Activated T-helper 17 cell treated with anti-CD3 and anti-CD28 coated beads, Interleukin-2, amount 50 U/mL, for 72 hours (primary cell): ENCODE measurements around the gene ZBTB25. TPM values are rescaled to one million over a fixed set of nuclear protein-coding genes. Genes with fewer than 3 reads are reported as not detected.

Source experiments
- ATAC-seq: fragments of 150-1000 bp; cut with Tn5 transposase; replicated peaks from 2 replicates; pipeline ENCODE4 v1.10.0; 2021; ENCODE audit warnings: mild to moderate bottlenecking, moderate library complexity
- H3K27ac Mint-ChIP-seq: one replicate; pipeline ENCODE4 v1.8.0; 2022; ENCODE audit warnings: mixed read lengths
- H3K27me3 Mint-ChIP-seq: one replicate; pipeline ENCODE4 v1.8.0; 2022; ENCODE audit warnings: mixed read lengths
- H3K36me3 Mint-ChIP-seq: one replicate; pipeline ENCODE4 v1.8.0; 2022; ENCODE audit warnings: low read depth, mild to moderate bottlenecking, mixed read lengths
- H3K4me1 Mint-ChIP-seq: one replicate; pipeline ENCODE4 v1.8.0; 2022; ENCODE audit warnings: mixed read lengths
- H3K4me3 Mint-ChIP-seq: one replicate; pipeline ENCODE4 v1.8.0; 2022; ENCODE audit warnings: mild to moderate bottlenecking, mixed read lengths
- H3K9me3 Mint-ChIP-seq: one replicate; pipeline ENCODE4 v1.8.0; 2022; ENCODE audit warnings: mixed read lengths
- total RNA-seq, 2 donors: library from RNA; stranded (reverse); gene quantifications; one replicate each; pipeline ENCODE4 v1.2.3, GENCODE V29; 2022

The ZBTB25 gene
- total RNA-seq, 2 donors from 2014 or later: 29.7 to 88.5 TPM

DNA sequence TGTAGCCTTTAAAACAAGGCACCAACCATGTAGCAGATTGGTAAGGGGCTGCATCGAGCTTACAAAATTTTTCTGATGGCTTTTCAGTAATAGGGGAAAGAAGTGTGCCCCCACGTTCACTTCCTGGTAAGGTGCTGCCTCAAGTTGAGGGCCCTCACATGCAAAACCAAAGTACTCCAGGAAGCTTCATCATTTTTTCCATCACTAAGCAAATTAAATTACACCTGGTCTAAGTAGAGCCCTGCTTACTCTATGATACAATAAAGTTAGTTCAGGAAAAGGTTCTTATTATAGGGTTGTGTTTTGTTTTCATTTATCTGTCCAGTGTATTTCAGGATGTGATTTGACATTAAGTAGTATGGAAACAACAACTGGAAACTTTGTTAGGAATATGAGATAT, 53.4 kb downstream of the ZBTB25 start:
- ATAC-seq: peak; percentile 33
- H3K27ac Mint-ChIP-seq: peak overlapping the region; percentile 75
- peaks cover 84% of the 10 kb centered on the region for H3K36me3 Mint-ChIP-seq
- H3K27me3 Mint-ChIP-seq: no peaks in the 10 kb centered on the region
- peaks cover 7% of the 10 kb centered on the region for H3K4me1 Mint-ChIP-seq
- no peak overlapping the region for H3K4me3 Mint-ChIP-seq
- no peaks in the 10 kb centered on the region for H3K9me3 Mint-ChIP-seq

DNA sequence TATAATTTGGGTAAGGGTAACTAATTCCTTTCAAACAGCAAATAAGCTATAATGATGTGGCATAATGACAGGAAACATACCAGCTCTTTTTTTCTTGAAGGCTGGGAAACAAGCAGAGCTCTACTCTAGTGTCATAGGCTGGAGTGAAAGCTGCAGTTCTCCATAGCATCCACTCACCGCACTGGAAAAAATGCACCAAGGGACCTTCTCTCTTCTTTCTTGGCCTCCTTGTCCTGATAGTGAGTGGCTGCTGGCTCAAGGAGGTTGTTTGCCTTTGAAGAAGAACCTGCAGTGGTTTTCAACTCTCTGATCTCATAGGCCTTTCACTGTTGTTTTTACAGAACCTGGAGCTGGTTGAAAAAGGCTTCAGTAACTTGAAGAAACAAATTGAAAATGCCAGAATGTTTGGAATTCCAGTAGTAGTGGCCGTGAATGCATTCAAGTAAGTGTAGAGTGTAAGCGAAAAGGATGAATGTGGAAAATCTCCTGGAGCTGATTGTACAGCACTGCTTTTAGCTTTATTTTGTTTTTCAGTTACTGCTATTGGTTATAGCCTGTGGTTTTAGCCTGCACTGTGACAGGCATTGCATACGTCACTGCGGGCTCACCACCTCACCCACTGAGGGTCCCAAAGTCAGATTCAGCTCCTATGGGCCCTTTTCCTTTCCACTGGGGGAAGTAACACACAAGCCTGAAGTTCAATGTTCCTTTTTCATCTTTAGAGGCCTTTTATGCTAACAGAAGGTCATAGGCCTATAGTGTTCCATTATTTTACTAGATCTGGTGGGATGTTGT, 55.6 kb downstream of the ZBTB25 start:
- Mint-ChIP-seq H3K27me3 (no peaks in the 10 kb centered on the region), H3K4me3 (no peak overlapping the region), H3K4me1 (peaks cover 23% of the 10 kb centered on the region), H3K27ac (peak overlapping the region; percentile 50), H3K9me3 (no peaks in the 10 kb centered on the region), H3K36me3 (peaks cover 84% of the 10 kb centered on the region)
- no peak for ATAC-seq

DNA sequence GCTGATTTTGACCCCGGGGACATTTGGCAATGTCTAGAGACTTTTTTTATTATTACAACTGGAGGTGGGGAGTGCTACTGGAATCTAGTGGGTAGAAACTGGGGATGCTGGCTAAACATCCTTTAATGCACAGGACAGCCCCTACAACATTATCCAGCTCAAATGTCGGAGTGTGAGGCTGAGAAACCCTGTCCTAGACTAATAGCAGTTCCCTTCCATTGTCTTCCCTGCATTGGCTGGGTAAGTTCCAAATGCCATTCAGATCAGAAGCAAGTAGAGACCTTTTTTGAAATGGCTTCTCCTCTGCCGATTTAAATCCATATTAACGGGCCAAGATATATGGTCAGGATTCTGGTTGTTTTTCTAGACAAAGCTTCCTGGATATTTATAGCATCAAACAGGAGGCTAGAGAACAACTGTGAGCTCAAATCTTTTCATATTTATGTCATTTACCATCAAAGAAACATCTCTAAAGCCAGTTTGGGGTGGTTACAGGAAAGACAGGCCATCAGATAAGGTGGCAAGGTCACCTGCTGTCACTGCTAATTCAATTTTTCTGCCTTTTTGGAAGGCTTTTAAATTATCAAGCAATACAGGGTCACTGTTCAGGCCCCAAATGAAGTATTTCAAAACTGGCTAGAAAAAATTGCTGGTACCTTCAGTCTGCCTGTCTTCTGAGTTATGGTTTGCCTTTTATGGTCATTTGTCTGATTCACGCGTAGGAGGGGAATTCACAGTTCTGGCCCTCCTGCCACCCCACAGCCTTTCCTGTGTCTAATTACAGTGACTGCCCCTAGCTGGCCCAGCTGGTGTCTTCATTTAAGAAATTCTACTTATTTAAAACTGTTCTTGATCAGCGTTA, 58.4 kb downstream of the ZBTB25 start:
- Mint-ChIP-seq H3K27me3 (no peaks in the 10 kb centered on the region), H3K4me1 (peaks cover 19% of the 10 kb centered on the region), H3K27ac (peak overlapping the region; percentile 92), H3K36me3 (peaks cover 86% of the 10 kb centered on the region), H3K4me3 (peak overlapping the region; percentile 74), H3K9me3 (no peaks in the 10 kb centered on the region)
- ATAC-seq: peak; percentile 99

GRCh38 chr14:64444140-64444539, 59.5 kb downstream of the ZBTB25 start:
- H3K4me3 Mint-ChIP-seq: no peak overlapping the region
- H3K36me3 Mint-ChIP-seq: peaks cover 86% of the 10 kb centered on the region
- no peaks in the 10 kb centered on the region for H3K27me3 Mint-ChIP-seq
- no peaks in the 10 kb centered on the region for H3K9me3 Mint-ChIP-seq
- H3K27ac Mint-ChIP-seq: peak overlapping the region; percentile 92
- no peak for ATAC-seq
- peaks cover 21% of the 10 kb centered on the region for H3K4me1 Mint-ChIP-seq

GRCh38 chr14:64442300-64442988, 61.2 kb downstream of the ZBTB25 start:
- H3K27ac Mint-ChIP-seq: no peak overlapping the region
- H3K4me3 Mint-ChIP-seq: no peak overlapping the region
- H3K4me1 Mint-ChIP-seq: peaks cover 32% of the 10 kb centered on the region
- peaks cover 86% of the 10 kb centered on the region for H3K36me3 Mint-ChIP-seq
- H3K27me3 Mint-ChIP-seq: no peaks in the 10 kb centered on the region
- no peaks in the 10 kb centered on the region for H3K9me3 Mint-ChIP-seq
- ATAC-seq: no peak

DNA sequence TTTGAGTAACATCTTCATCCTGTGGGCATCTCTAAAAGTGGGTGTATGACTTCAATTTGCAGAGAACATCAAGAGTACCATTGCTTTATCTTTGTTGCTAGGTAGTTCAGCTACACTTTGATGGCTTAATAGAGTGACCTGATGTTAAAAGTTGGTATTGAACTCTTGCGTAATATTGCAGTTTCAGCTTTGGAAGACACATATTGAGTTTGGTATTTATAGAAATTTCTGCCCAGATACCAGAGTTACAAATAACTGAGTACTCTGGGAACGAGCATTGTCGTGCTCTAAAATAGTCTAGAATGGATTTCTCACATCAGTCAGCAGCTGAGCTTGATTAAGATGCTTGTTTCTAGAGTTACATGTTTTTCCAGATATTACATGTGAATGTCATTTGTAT, 63.1 kb downstream of the ZBTB25 start:
- no peaks in the 10 kb centered on the region for H3K9me3 Mint-ChIP-seq
- peaks cover 32% of the 10 kb centered on the region for H3K4me1 Mint-ChIP-seq
- H3K27me3 Mint-ChIP-seq: no peaks in the 10 kb centered on the region
- no peak for ATAC-seq
- H3K36me3 Mint-ChIP-seq: peaks cover 100% of the 10 kb centered on the region
- no peak overlapping the region for H3K27ac Mint-ChIP-seq
- H3K4me3 Mint-ChIP-seq: no peak overlapping the region

DNA sequence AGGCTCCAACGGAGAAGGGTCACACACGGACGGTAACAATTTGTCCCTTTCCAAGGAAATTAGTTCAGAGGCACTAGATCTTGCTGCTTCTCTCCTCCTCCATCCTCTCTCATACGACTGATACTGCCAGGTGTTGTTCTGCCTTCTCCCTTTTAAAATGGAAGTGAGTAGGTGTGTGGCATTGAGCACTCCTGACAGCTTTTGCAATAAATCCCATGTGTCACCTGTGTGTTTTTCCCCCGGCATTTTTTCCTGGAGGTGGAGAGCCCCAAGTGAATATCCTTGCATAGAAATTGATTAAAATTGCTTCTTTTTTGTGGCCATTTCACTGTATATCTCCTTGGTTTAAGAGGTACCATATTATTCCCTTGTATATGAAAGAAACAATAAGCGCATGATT, 64.5 kb downstream of the ZBTB25 start:
- Mint-ChIP-seq H3K4me1 (peaks cover 18% of the 10 kb centered on the region), H3K9me3 (no peaks in the 10 kb centered on the region), H3K27me3 (no peaks in the 10 kb centered on the region), H3K4me3 (no peak overlapping the region), H3K27ac (peak overlapping the region; percentile 76), H3K36me3 (peaks cover 100% of the 10 kb centered on the region)
- ATAC-seq: no peak

GRCh38 chr14:64438181-64438841, 65.3 kb downstream of the ZBTB25 start:
- no peaks in the 10 kb centered on the region for H3K27me3 Mint-ChIP-seq
- peak; percentile 75 for ATAC-seq
- H3K27ac Mint-ChIP-seq: peak overlapping the region; percentile 76
- peaks cover 100% of the 10 kb centered on the region for H3K36me3 Mint-ChIP-seq
- H3K4me3 Mint-ChIP-seq: no peak overlapping the region
- H3K4me1 Mint-ChIP-seq: peaks cover 13% of the 10 kb centered on the region
- H3K9me3 Mint-ChIP-seq: no peaks in the 10 kb centered on the region

- no peak overlapping the region for H3K4me3 Mint-ChIP-seq
- no peak overlapping the region for H3K27ac Mint-ChIP-seq
- no peaks in the 10 kb centered on the region for H3K9me3 Mint-ChIP-seq
- peaks cover 100% of the 10 kb centered on the region for H3K36me3 Mint-ChIP-seq
- H3K27me3 Mint-ChIP-seq: no peaks in the 10 kb centered on the region
- no peak for ATAC-seq
- H3K4me1 Mint-ChIP-seq: peaks cover 13% of the 10 kb centered on the region
These were observed 69.1 kb downstream of the ZBTB25 start for GRCh38 chr14:64434528-64434927.

DNA sequence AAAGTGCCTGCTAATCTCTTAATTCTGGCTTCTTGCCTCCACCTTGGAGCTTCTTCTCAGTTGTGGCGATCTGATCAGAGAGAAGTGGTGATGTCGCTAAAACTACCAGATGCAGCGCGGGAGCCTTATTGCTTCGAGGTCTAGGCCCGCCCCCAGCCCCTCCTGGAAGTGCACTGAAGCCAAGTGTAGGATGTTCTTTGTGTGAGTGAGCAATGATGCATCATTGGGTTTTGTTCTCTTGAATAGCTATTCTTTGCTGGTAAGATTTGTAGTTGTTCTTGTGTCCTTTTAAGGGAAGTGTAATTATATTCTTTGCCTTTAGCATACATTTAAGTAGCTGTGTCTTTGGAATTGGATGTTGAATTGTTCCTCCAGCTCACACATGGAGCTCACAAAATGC, 79.7 kb downstream of the ZBTB25 start:
- H3K4me1 Mint-ChIP-seq: peaks cover 10% of the 10 kb centered on the region
- H3K36me3 Mint-ChIP-seq: peaks cover 98% of the 10 kb centered on the region
- peak overlapping the region; percentile 61 for H3K4me3 Mint-ChIP-seq
- H3K27ac Mint-ChIP-seq: peak overlapping the region; percentile 87
- no peaks in the 10 kb centered on the region for H3K9me3 Mint-ChIP-seq
- peak; percentile 23 for ATAC-seq
- no peaks in the 10 kb centered on the region for H3K27me3 Mint-ChIP-seq

DNA sequence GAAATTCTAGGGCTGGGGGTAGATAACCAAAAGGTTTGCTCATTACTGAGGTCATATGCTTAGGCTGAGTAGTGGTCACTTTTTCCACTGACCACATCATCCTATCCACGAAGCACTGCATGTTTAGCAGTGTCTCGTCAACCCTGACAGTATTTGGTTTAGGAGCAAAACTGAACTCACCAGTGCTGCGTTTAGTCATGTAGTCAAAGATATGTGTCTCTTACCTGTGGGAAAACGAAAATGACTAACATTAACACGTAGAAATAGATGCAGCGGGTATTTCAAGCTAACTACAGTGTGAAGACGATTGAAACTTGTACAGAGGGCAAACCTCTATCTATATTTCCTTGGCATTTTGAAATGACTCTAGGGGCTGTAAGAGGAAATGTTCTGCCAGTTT, 80.9 kb downstream of the ZBTB25 start:
- H3K27ac Mint-ChIP-seq: peak overlapping the region; percentile 82

GRCh38 chr14:64422005-64422404, 81.6 kb downstream of the ZBTB25 start:
- Mint-ChIP-seq H3K4me3 (peak overlapping the region; percentile 42), H3K27ac (peak overlapping the region; percentile 82), H3K27me3 (no peaks in the 10 kb centered on the region), H3K9me3 (no peaks in the 10 kb centered on the region), H3K4me1 (peaks cover 10% of the 10 kb centered on the region), H3K36me3 (peaks cover 98% of the 10 kb centered on the region)
- no peak for ATAC-seq

More for the DNA sequence above, 80.9 kb downstream of the ZBTB25 start:
- no peaks in the 10 kb centered on the region for H3K9me3 Mint-ChIP-seq
- ATAC-seq: peak; percentile 88
- peak overlapping the region; percentile 42 for H3K4me3 Mint-ChIP-seq
- no peaks in the 10 kb centered on the region for H3K27me3 Mint-ChIP-seq
- peaks cover 98% of the 10 kb centered on the region for H3K36me3 Mint-ChIP-seq
- peaks cover 10% of the 10 kb centered on the region for H3K4me1 Mint-ChIP-seq

- Mint-ChIP-seq H3K36me3 (peaks cover 98% of the 10 kb centered on the region), H3K27me3 (no peaks in the 10 kb centered on the region), H3K4me3 (no peak overlapping the region), H3K4me1 (peaks cover 10% of the 10 kb centered on the region), H3K9me3 (no peaks in the 10 kb centered on the region), H3K27ac (no peak overlapping the region)
- ATAC-seq: peak; percentile 11
These were observed 82.5 kb downstream of the ZBTB25 start for GRCh38 chr14:64421166-64421565.

DNA sequence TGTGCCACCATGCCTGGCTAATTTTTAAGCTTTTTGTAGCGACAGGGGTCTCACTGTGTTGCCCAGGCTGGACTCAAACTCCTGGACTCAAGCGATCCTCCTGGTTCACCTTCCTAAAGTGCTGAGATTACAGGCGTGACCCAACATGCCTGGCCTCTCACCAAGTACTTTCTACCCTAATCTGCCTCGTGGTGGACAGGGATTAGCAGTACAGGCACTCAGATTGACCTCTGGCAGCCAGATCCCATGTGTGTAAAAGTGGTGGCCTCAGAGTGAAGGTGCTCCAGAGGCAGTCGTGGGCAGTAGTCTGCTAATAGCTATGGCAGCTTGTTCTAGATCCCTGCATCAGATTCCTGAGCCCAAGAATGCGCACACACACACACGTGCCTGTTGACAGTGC, 84.6 kb downstream of the ZBTB25 start:
- no peak overlapping the region for H3K27ac Mint-ChIP-seq
- no peaks in the 10 kb centered on the region for H3K27me3 Mint-ChIP-seq
- ATAC-seq: no peak
- no peaks in the 10 kb centered on the region for H3K9me3 Mint-ChIP-seq
- H3K4me3 Mint-ChIP-seq: no peak overlapping the region
- H3K4me1 Mint-ChIP-seq: peaks cover 6% of the 10 kb centered on the region
- peaks cover 98% of the 10 kb centered on the region for H3K36me3 Mint-ChIP-seq
